Stimulated activated CD8-positive, alpha-beta memory T cell treated with anti-CD3 and anti-CD28 coated beads, Interleukin-12 subunit alpha, Interleukin-12 subunit beta, amount 100 ng/mL, for 1 hour (primary cell): ENCODE results near the gene GRK3.

Source experiments
- DNase-seq: peaks from one replicate; pipeline ENCODE4 v3.0.0-alpha.2; 2020; ENCODE audit warnings: low read depth

Gene GRK3

GRCh38 chr22:25626624-25626990 lies 62.1 kb downstream of the GRK3 start:
- DNase-seq: no peak

DNA sequence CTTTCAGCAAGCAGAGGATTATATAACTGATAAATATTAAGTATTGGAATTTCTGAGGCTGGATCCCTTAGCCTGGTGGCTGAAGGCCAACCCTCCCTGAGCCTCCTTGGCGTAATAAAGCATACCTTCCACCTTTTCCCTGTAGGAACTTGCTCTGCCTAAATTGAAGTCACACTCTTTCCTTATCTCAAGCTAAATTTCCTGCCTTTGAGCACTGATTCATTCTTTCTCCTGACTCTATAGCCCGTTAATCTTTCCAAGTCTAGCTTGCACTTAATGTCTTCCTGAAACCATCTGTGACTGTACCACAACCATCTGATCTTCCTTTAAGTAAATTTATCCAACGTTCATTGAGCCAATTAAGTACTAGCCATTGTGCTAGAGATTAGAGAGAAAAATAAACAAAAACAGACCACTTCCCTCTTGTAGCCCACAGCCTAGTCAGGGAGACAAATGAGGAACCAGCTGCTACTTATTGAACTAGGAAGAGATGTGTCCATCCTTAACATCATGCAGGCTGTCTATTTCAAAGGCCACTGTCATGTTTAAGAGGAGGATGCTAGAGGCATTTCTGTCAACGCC lies 62.9 kb downstream of the GRK3 start:
- no peak for DNase-seq

DNA sequence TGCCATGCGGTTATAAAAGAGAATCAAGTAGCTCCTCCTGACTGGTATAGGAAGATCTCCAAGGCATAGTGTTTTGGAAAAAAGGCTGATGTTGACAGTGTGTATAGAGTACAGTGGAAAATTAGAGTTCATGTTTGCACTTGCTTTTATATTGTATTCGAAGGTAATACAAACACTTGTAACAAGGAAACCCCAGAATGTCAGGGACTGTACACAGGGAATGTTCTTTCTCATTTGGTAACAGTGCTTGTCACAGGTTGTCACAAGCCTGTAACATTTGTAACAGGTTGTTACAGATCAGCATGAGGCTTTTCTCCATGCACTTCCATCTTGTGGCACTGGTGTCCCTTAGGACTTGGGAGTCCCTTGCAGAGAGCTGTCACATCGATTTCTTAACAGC lies 64.0 kb downstream of the GRK3 start:
- no peak for DNase-seq

DNA sequence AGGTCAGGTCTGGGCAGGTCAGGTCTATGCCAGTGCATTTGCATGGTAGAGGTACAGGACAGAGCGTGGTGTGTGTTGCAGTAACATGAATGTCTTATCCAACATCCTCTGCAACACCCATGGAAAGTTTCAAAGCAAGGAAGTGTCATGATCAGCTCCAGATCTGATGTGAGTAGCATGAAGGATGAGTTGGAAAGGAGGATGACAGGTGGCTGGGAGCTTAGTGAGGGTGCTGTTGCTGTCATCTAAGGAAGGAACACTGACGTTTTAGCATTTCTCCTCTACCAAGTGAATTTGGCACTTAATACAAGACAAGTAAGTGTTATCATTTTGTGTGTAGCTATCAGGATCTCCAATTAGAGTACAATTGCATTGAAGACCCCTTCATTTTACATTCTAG lies 65.1 kb downstream of the GRK3 start:
- DNase-seq: no peak

- DNase-seq: no peak
Measured at GRCh38 chr22:25630447-25630846, 66.0 kb downstream of the GRK3 start.

DNA sequence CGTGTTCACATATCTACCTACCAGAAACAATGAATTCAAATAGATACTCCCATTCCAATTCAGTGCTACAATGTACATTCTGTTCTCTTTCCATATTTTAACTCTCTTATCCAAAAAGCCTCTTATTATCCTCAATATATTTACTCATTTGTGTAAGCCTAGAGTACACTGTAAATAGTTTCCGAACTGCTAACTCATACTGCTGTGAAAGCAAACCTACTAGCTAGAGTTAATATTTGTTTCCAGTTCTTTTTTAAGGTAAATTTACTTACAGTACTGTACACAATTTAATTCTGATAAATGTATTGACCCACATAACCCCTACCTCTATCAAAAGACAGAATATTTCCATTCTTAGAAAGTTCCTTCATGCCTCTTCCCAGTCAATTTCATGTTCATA lies 71.8 kb downstream of the GRK3 start:
- no peak for DNase-seq

- DNase-seq: no peak
Measured at GRCh38 chr22:25637032-25637431, 72.6 kb downstream of the GRK3 start.

GRCh38 chr22:25637672-25638071 lies 73.2 kb downstream of the GRK3 start:
- no peak for DNase-seq

- no peak for DNase-seq
Measured at GRCh38 chr22:25638638-25639037, 74.2 kb downstream of the GRK3 start.

- no peak for DNase-seq
Measured at GRCh38 chr22:25641650-25642049, 77.2 kb downstream of the GRK3 start.

DNA sequence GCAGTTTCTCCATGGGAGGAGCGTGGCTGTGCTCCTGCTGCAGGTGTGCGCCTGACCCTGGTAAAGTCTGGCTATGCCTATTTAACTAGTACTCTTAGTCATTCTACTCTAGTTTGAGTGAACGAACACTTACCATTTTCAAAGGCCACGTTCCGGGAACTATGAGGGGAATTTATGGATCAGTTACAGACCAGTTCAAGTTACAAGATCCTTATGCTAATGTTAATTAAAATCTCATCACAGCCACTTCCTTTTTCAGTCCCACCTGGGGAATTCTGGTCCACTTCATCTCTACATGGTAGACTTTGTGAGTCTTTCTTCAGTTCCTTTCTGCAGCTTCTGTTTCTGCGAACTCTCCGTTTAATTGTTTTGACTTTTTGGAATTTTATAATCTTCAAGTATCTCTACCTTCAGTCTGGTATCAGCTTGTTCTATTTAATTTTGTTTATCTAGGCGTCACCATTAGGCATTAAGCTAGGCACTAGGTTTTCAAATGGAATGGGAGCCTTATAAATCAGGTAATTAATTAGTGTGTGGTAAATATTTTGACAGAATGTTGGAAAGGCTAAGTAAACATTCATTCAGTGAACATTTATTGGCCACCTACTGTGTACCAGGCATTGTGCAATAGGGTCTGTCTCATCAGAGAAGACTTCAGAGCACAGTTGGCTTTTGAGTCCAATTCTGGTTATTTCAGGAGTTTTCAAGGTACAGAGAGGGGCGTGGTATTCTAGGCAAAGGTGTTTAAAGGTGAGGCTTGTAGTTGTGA lies 78.9 kb downstream of the GRK3 start:
- DNase-seq: no peak

DNA sequence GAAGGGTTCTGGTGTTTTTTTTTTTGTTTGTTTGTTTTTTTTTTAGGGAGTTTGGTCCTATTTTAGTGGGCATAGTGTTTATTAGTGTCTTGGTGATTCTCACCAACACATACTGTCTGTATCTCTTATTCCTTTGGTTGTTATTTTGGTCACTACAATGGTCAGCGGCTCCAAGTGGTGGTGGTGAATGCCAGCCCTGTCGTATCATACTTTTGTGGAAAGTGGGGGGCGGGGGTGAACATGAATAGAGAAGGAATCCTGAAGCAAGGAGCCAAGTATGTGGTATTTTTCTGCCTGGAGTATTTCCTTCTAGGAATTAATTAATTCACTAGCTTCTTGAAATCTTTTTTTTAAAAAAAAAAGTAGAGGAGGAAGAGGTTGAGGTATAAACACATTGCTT lies 79.6 kb downstream of the GRK3 start:
- no peak for DNase-seq

GRCh38 chr22:25645266-25645665 lies 80.8 kb downstream of the GRK3 start:
- no peak for DNase-seq

DNA sequence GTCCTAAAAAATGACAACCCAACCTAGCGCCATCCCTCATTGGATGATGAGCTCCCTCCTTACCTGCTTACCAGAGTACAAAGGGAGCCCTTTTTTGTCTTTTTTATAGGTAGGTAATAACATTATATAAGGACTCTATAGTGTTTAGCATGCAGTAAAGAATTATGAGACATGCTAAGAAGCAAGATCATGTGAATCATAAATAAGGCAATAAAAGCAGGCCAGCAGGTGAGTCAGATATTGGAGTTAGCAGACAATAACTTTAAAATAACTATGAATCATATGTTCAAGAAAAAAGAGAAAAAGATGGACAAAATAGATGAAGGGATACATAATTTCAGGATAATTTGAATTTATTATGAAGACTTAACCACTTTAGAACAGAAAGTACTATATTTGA lies 81.5 kb downstream of the GRK3 start:
- DNase-seq: no peak

DNA sequence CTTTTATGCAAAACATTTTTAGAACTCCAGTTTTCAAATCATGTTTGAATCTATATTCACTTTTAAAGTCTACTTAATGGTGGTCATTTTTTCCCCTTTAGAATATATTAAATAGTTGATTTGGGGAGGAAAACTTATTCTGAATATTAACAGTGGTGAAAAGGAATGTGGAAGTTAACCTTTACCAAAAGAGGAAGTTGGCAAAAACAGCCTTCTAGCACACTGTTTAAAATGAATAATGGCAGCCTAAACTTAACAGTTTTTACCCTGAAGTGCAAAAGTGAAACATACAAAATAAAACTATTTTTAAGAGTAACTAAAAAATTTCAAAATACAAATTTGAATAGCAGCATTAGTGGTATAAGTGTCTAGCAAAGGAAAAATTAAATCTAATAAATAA lies 86.4 kb downstream of the GRK3 start:
- DNase-seq: no peak

DNA sequence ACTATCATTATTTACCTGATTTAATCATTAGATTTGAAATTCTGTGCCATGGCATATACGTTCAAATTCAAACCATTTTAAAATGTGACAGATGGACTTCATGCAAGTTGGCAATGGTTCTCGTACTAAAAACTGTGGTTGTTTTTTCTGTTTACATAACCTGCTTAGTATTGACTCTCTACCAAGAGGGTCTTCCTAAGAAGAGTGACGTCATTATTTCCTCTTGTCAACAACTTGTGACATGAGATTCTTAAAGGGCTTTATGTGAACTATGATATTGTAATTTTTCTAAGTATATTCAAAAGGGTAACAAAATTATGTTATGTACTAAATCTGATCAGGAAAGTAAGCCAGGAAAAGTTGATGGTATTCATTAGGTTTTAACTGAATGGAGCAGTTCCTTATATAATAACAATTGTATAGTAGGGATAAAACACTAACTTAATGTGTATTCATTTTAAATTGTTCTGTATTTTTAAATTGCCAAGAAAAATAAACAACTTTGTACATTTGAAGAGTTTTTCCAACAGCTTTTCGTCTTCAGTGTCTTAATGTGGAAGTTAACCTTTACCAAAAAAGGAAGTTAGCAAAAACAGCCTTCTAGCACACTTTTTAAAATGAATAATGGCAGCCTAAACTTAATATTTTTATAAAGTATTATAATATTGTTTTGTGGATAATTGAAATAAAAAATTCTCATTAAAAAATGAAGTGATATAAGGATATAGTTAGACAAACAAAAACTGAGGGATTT lies 87.0 kb downstream of the GRK3 start:
- no peak for DNase-seq

- no peak for DNase-seq
Measured at GRCh38 chr22:25654676-25655075, 90.2 kb downstream of the GRK3 start.

- no peak for DNase-seq
Measured at GRCh38 chr22:25655371-25655935, 91.0 kb downstream of the GRK3 start.

DNA sequence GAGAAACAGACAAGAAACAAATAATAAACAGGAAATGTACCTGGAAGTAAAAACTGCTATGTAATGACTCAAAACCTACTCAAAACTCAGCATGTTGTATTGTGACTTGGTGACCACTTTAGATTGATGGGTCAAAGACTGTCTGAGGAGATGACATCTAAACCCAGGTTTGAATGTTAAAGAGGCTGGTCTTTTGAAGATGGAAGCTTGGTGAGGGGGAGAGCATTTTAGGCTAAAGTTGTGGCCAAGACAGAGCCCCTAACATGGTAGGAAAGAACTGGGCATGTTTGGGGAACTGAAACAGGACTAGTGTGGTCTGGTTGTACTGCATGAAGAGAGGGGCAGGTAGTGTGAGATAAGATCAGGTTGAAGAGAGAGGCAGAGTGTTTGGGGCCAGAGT lies 92.2 kb downstream of the GRK3 start:
- no peak for DNase-seq

DNA sequence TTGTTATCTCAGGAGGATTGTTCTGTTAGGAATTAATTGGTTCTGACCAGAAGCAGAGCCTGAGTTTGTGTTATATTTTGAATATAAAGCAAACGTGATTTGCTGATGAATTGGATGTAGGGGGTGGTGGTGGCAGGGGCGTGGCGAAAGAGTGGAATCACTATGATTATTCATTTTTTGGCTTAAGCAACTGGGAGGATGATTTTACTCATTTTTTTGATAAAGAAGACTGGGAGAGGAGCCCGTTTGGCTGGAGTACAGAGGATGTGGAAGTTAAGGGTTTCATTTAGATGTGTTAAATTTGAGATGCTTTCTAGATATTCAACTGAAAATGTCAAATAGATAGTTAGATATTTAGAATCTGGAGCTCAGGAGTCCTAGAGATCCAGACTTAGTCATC lies 94.2 kb downstream of the GRK3 start:
- DNase-seq: no peak

- DNase-seq: no peak
Measured at GRCh38 chr22:25659413-25659812, 94.9 kb downstream of the GRK3 start.

DNA sequence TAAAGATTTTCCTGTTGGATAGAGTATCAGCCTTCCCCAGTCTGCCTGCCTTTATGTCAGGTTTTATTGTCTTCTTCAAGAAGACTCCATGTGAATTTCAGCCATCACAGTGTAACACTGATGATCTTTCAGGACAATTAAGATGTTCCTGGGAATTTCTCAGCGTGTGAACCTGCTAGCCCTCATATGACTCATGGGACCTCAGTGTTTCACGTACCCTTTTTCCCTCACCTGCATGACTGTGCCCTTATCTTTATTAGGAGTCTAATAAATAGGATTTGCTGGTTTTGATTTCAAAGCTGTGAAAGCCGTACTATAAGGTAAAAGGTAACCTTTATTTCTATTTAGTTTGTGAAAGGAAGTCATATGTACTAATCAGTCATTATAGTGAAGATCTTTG lies 95.9 kb downstream of the GRK3 start:
- no peak for DNase-seq

GRCh38 chr22:25661073-25661472 lies 96.6 kb downstream of the GRK3 start:
- no peak for DNase-seq
